Thoracic aorta endothelial cell (primary cell): ENCODE results near the gene ZNF384. TPM values are rescaled to one million over a fixed set of nuclear protein-coding genes. Genes with fewer than 3 reads are reported as not detected.

Source experiments
- small RNA-seq: library from RNA; depleted of rRNA; stranded (forward); fragments of <200 nt; gene quantifications from one replicate; pipeline ENCODE3, GENCODE V24; 2012
- total RNA-seq: library from RNA; depleted of rRNA; stranded (reverse); fragments of >200 nt; gene quantifications from 2 replicates; pipeline ENCODE4 v1.2.3, GENCODE V29; 2012

Gene ZNF384
- total RNA-seq = 27.0 and 28.2 TPM in 2 replicates

GRCh38 chr12:6688999-6689882 lies at the start of gene ZNF384:
Gene ZNF384, minus strand, starts transcription at chr12:6689375. Its CDS starts 9,855 bp downstream, at chr12:6679520.

GRCh38 chr12:6723607-6724408 lies 34.6 kb upstream of the ZNF384 start, which contains the start of gene COPS7A:
Gene COPS7A, plus strand, starts transcription at chr12:6724046. Its CDS starts 611 bp downstream, at chr12:6724657.

DNA sequence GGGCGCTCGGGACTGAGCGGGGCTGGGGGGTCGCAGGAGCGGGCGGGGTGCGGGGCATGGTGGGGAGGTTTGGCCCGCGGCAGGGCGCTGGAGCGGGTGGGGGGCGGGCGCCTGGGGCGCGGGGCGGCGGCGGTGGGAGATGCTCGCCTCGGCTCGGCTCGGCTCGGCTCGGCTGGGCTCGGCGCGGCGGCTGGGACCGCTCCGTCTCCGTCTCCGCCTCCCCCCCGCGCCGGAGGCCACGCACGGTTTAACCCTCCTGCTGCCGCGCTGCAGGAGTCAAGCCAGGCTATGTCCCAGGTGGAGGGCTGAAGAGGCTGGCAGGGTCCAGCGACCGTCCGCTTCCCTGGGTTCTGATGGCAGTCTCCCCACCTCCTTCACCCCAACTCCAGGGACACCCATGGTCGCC lies 11.5 kb upstream of the ZNF384 start, which contains the start of gene PIANP:
Gene PIANP, minus strand, starts transcription at position 170 of the 406 bp plus-strand sequence. CDS start 2,754 bp downstream, outside the sequence.

GRCh38 chr12:6662906-6663742 lies 26.1 kb downstream of the ZNF384 start, which contains the start of gene ING4:
Gene ING4, minus strand, starts transcription at chr12:6663119. Its CDS starts 18 bp downstream, at chr12:6663101.

DNA sequence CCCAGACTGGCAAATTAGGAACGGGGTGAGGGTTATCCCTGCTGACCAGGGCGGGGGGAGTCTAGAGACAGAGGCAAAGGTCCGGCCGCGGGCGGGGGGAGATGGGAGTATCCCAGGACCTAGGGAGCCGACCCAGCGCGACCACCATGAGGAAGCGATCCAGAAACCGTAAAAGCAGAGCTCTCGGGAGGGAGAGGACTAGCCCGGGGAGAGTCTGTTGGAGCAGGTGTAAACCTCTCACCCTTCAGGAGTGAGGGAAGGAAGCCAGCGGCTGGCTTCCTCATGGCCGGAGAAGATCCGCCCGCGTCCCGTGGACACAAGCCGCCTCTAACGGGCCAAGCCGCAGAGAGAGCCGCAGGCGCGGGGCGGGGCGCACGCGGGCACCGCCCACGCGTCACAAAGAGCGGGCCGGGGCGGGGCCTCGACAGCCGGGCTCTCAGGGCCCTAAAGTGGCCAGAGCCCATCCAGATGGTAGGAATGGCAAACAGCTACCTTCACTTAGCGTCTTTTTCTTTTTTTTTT lies 42.0 kb downstream of the ZNF384 start, which contains the start of gene ACRBP:
Gene ACRBP, minus strand, starts transcription at position 350 of the 522 bp plus-strand sequence. Its CDS starts 66 bp downstream, at position 284.

GRCh38 chr12:6635856-6636531 lies 53.2 kb downstream of the ZNF384 start, which contains the start of gene LPAR5:
Gene LPAR5, minus strand, starts transcription at chr12:6635959. Its CDS starts 14,711 bp downstream, at chr12:6621248.

Small RNAs within 50 kb of the gene (small RNA-seq; reads per million reads assigned to genes)
- gene RNU6-781P = not detected

Other genes starting within 250 kb of the ZNF384 start
- gene CD27, start 244.4 kb downstream of the ZNF384 start, total RNA-seq = not detected in 2 replicates
- gene TAPBPL, start 237.3 kb downstream of the ZNF384 start, total RNA-seq = 5.5 and 8.3 TPM in 2 replicates
- gene VAMP1, start 218.7 kb downstream of the ZNF384 start, total RNA-seq = 2.4 and 2.9 TPM in 2 replicates
- 115 and 145 TPM in 2 replicates for gene MRPL51, start 196.1 kb downstream of the ZNF384 start, total RNA-seq
- 82.7 and 119 TPM in 2 replicates for gene NCAPD2, start 195.3 kb downstream of the ZNF384 start, total RNA-seq
- gene GAPDH, start 154.9 kb downstream of the ZNF384 start, total RNA-seq = 6,676 and 6,710 TPM in 2 replicates
- 6.3 and 7.6 TPM in 2 replicates for gene IFFO1, start 133.3 kb downstream of the ZNF384 start, total RNA-seq
- 47.5 and 52.7 TPM in 2 replicates for gene NOP2, start 121.1 kb downstream of the ZNF384 start, total RNA-seq
- 222 and 230 TPM in 2 replicates for gene CHD4, start 82.0 kb downstream of the ZNF384 start, total RNA-seq
- gene LPAR5, start 53.4 kb downstream of the ZNF384 start, total RNA-seq = 0.13 TPM in 1 of 2 replicates, not detected in the other
- gene ACRBP, start 41.9 kb downstream of the ZNF384 start, total RNA-seq = 0.50 and 0.53 TPM in 2 replicates
- gene ING4, start 26.3 kb downstream of the ZNF384 start, total RNA-seq = 30.1 and 35.0 TPM in 2 replicates
- 0.13 TPM in 1 of 2 replicates, not detected in the other for gene PIANP, start 11.4 kb upstream of the ZNF384 start, total RNA-seq
- gene COPS7A, start 34.7 kb upstream of the ZNF384 start, total RNA-seq = 34.7 and 40.3 TPM in 2 replicates
- 89.4 and 97.4 TPM in 2 replicates for gene MLF2, start 63.8 kb upstream of the ZNF384 start, total RNA-seq
- 98.0 and 103 TPM in 2 replicates for gene PTMS, start 77.0 kb upstream of the ZNF384 start, total RNA-seq
- 0.13 and 0.14 TPM in 2 replicates for gene LAG3, start 83.1 kb upstream of the ZNF384 start, total RNA-seq
- not detected in 2 replicates for gene CD4, start 100.2 kb upstream of the ZNF384 start, total RNA-seq
- 5.7 and 9.4 TPM in 2 replicates for gene GPR162, start 132.4 kb upstream of the ZNF384 start, total RNA-seq
- 56.1 and 68.3 TPM in 2 replicates for gene P3H3, start 139.0 kb upstream of the ZNF384 start, total RNA-seq
- 3.1 and 3.8 TPM in 2 replicates for gene GNB3, start 151.6 kb upstream of the ZNF384 start, total RNA-seq
- 25.7 and 39.8 TPM in 2 replicates for gene CDCA3, start 161.9 kb upstream of the ZNF384 start, total RNA-seq
- 83.1 and 87.7 TPM in 2 replicates for gene USP5, start 162.8 kb upstream of the ZNF384 start, total RNA-seq
- gene TPI1, start 178.2 kb upstream of the ZNF384 start, total RNA-seq = 806 and 826 TPM in 2 replicates
- gene SPSB2, start 183.9 kb upstream of the ZNF384 start, total RNA-seq = 1.2 and 3.3 TPM in 2 replicates
- 2.1 and 5.3 TPM in 2 replicates for gene LRRC23, start 215.4 kb upstream of the ZNF384 start, total RNA-seq
- gene ENO2, start 225.2 kb upstream of the ZNF384 start, total RNA-seq = 12.2 TPM in 2 replicates
- 17.6 and 23.0 TPM in 2 replicates for gene ATN1, start 238.6 kb upstream of the ZNF384 start, total RNA-seq